MCF 10A (cell line): ENCODE data around the gene CCDC33. TPM values are rescaled to one million over a fixed set of nuclear protein-coding genes. Genes with fewer than 3 reads are reported as not detected.

Experiments used
- total RNA-seq: library from RNA; stranded (reverse); gene quantifications from 2 replicates; pipeline ENCODE4 v1.2.3, GENCODE V29; 2022

Gene CCDC33
- total RNA-seq, 1 experiment from 2014 or later: not detected

Other genes starting within 250 kb of the CCDC33 start
- gene STOML1, start 244.0 kb upstream of the CCDC33 start, total RNA-seq: 12.0 and 17.6 TPM in 2 replicates
- gene PML, start 241.6 kb upstream of the CCDC33 start, total RNA-seq: 33.4 and 33.9 TPM in 2 replicates
- gene GOLGA6A, start 153.8 kb upstream of the CCDC33 start, total RNA-seq: not detected in 2 replicates
- not detected in 2 replicates for gene ISLR2, start 105.7 kb upstream of the CCDC33 start, total RNA-seq
- not detected in 2 replicates for gene ISLR, start 62.6 kb upstream of the CCDC33 start, total RNA-seq
- gene STRA6, start 33.5 kb upstream of the CCDC33 start, total RNA-seq: not detected in 2 replicates
- gene CYP11A1, start 131.3 kb downstream of the CCDC33 start, total RNA-seq: not detected in 2 replicates
- gene SEMA7A, start 197.6 kb downstream of the CCDC33 start, total RNA-seq: 0.81 and 1.6 TPM in 2 replicates
- gene UBL7, start 224.8 kb downstream of the CCDC33 start, total RNA-seq: 55.5 and 56.4 TPM in 2 replicates